Spleen (tissue), 7 donors: Measurements from ENCODE around the gene AFF1.

Experiments used
- CTCF ChIP-seq, 11 experiments: fragments of 200-600 bp in 7 of 11; fragments of 450-650 bp in 4 of 11; sonication (generic) in 4 of 11; IDR thresholded peaks in 8 of 11; conservative IDR thresholded peaks in 3 of 11; 1 replicate in 7 of 11; 2 replicates in 4 of 11; pipeline versions ENCODE4 v1.4.0 to v1.8.0; 2016 to 2021; ENCODE audit warnings: antibody characterized with exemption in 11 of 11, inconsistent platforms in 4 of 11, mild to moderate bottlenecking in 1 of 11
- POLR2AphosphoS5 ChIP-seq, 3 donors: sonication (generic); formaldehyde crosslinking; IDR thresholded peaks; one replicate each; pipeline ENCODE4 v1.5.1; 2017; ENCODE audit warnings: antibody characterized with exemption in 3 of 3
- donor health status: DM: no; HTN: no; CAD: no; lungs with moderate emphysema.
- donor health status: DM: no; HTN: no; CAD: no.
- donor health status: DM: no; HTN: no; CAD: no.

GRCh38 chr4:86918539-86919072 is 16.2 kb upstream of the AFF1 start:
- no peak for TF ChIP-seq POLR2AphosphoS5 (IDR thresholded peaks at IDR 0.05)
- TF ChIP-seq CTCF (IDR thresholded peaks at IDR 0.05 in 8 of 11, conservative IDR thresholded peaks at IDR 0.05 in 3 of 11) = no peak
